Mesenchymal stem cell (in vitro differentiated cells and primary cell): ENCODE results near the gene SAFB.

ENCODE experiments used
- DNase-seq: peaks from one replicate; pipeline ENCODE4 v3.0.0-alpha.2; 2013
- H2AFZ ChIP-seq: one replicate; pipeline ENCODE4 v1.6.1; 2013; ENCODE audit warnings: low read depth, mild to moderate bottlenecking, control low read depth, inconsistent platforms, low read length, moderate library complexity
- H2AK5ac ChIP-seq: 2 replicates; pipeline ENCODE4 v1.6.1; 2013; ENCODE audit warnings: low read length, moderate library complexity, mild to moderate bottlenecking, inconsistent platforms; ENCODE audit not compliant: severe bottlenecking
- H2BK120ac ChIP-seq: one replicate; pipeline ENCODE4 v1.6.1; 2013; ENCODE audit warnings: low read depth, mild to moderate bottlenecking, inconsistent platforms, low read length, moderate library complexity
- H2BK12ac ChIP-seq, 2 experiments: one replicate each; pipeline ENCODE4 v1.6.1; 2013; ENCODE audit warnings: inconsistent platforms in 2 of 2, low read length in 2 of 2, mild to moderate bottlenecking in 2 of 2, moderate library complexity in 2 of 2, control low read depth in 1 of 2
- H2BK15ac ChIP-seq: one replicate; pipeline ENCODE4 v1.6.1; 2013; ENCODE audit warnings: mild to moderate bottlenecking, low read depth, inconsistent platforms; ENCODE audit not compliant: poor library complexity, severe bottlenecking
- H2BK5ac ChIP-seq: 2 replicates; pipeline ENCODE4 v1.6.1; 2013; ENCODE audit warnings: low read depth, mild to moderate bottlenecking, low read length, control low read depth, inconsistent platforms; ENCODE audit not compliant: poor library complexity, severe bottlenecking
- H3K14ac ChIP-seq, 2 experiments: one replicate each; pipeline ENCODE4 v1.6.1; 2013; ENCODE audit warnings: inconsistent platforms in 2 of 2, low read length in 2 of 2, control low read depth in 1 of 2, mild to moderate bottlenecking in 1 of 2, moderate library complexity in 1 of 2
- H3K18ac ChIP-seq, 2 experiments: one replicate each; pipeline ENCODE4 v1.6.1; 2013; ENCODE audit warnings: inconsistent platforms in 2 of 2, low read length in 2 of 2, control low read depth in 1 of 2, low read depth in 1 of 2, mild to moderate bottlenecking in 1 of 2
- H3K23ac ChIP-seq, 2 experiments: one replicate each; pipeline ENCODE4 v1.6.1; 2013; ENCODE audit warnings: inconsistent platforms in 2 of 2, low read length in 2 of 2, mild to moderate bottlenecking in 2 of 2, moderate library complexity in 2 of 2, control low read depth in 1 of 2
- H3K27ac ChIP-seq: 2 replicates; pipeline ENCODE4 v1.5.1; 2013; ENCODE audit warnings: mild to moderate bottlenecking, moderate library complexity, low read length, control low read depth, inconsistent platforms; ENCODE audit not compliant: poor library complexity, severe bottlenecking
- H3K27me3 ChIP-seq, 2 experiments: 2 replicates each; pipeline versions ENCODE4 v1.6.1 to v1.7.0; 2013; ENCODE audit warnings: low read length in 2 of 2, mild to moderate bottlenecking in 2 of 2, moderate library complexity in 2 of 2, control low read depth in 1 of 2, inconsistent platforms in 1 of 2; ENCODE audit not compliant: control insufficient read depth in 1 of 2, insufficient read depth in 1 of 2
- H3K36me3 ChIP-seq, 2 experiments: 2 replicates each; pipeline versions ENCODE4 v1.6.1 to v1.7.0; 2013; ENCODE audit warnings: low read length in 2 of 2, control low read depth in 1 of 2, inconsistent platforms in 1 of 2, low read depth in 1 of 2, mild to moderate bottlenecking in 1 of 2; ENCODE audit not compliant: insufficient read depth in 2 of 2, control insufficient read depth in 1 of 2
- H3K4ac ChIP-seq, 2 experiments: one replicate each; pipeline ENCODE4 v1.6.1; 2013; ENCODE audit warnings: inconsistent platforms in 2 of 2, low read length in 2 of 2, mild to moderate bottlenecking in 2 of 2, moderate library complexity in 2 of 2, control low read depth in 1 of 2, low read depth in 1 of 2
- H3K4me1 ChIP-seq: 2 replicates; pipeline ENCODE4 v1.6.1; 2013; ENCODE audit warnings: low read depth, low read length, control low read depth; ENCODE audit not compliant: control insufficient read depth, insufficient read depth
- H3K4me2 ChIP-seq: 2 replicates; pipeline ENCODE4 v1.6.1; 2013; ENCODE audit warnings: low read length, mild to moderate bottlenecking, inconsistent platforms; ENCODE audit not compliant: poor library complexity, severe bottlenecking
- H3K4me3 ChIP-seq, 2 experiments: 2 replicates each; pipeline versions ENCODE4 v1.5.1 to v1.7.0; 2013; ENCODE audit warnings: low read length in 2 of 2, mild to moderate bottlenecking in 2 of 2, control low read depth in 1 of 2, low read depth in 1 of 2; ENCODE audit not compliant: insufficient read depth in 1 of 2
- H3K79me1 ChIP-seq: replicated peaks from 2 replicates; pipeline ENCODE4 v1.6.1; 2013; ENCODE audit warnings: mild to moderate bottlenecking, control low read depth, low read length, inconsistent platforms; ENCODE audit not compliant: poor library complexity, severe bottlenecking
- H3K9ac ChIP-seq: 2 replicates; pipeline ENCODE4 v1.7.0; 2013; ENCODE audit warnings: mild to moderate bottlenecking, low read length, moderate library complexity
- H3K9me3 ChIP-seq: 2 replicates; pipeline ENCODE4 v1.7.0; 2013; ENCODE audit warnings: mild to moderate bottlenecking, low read length; ENCODE audit not compliant: control insufficient read depth
- H4K8ac ChIP-seq: one replicate; pipeline ENCODE4 v1.6.1; 2013; ENCODE audit warnings: inconsistent platforms, mild to moderate bottlenecking, low read length, moderate library complexity
- H4K91ac ChIP-seq: one replicate; pipeline ENCODE4 v1.6.1; 2013; ENCODE audit warnings: mild to moderate bottlenecking, low read length, inconsistent platforms
- WGBS: methylation state at CpG from one replicate; pipeline ENCODE4 v1.1.7; 2013; ENCODE audit warnings: mixed read lengths; 5-methylcytosine and 5-hydroxymethylcytosine counted together

SAFB gene

GRCh38 chr19:5707576-5708575, 85.0 kb downstream of the SAFB start:
- H3K4me3 ChIP-seq: no peak overlapping the region
- no peak overlapping the region for H2BK15ac ChIP-seq
- H3K4me1 ChIP-seq: no peaks in the 10 kb centered on the region
- 97% methylated on average over 33 of the region's 37 CpGs for whole genome bisulfite sequencing
- H2AFZ ChIP-seq: no peak overlapping the region
- no peak overlapping the region for H3K14ac ChIP-seq
- H3K18ac ChIP-seq: no peak overlapping the region
- no peak overlapping the region for H2BK5ac ChIP-seq
- no peak overlapping the region for H3K9ac ChIP-seq
- no peak overlapping the region for H4K8ac ChIP-seq
- no peaks in the 10 kb centered on the region for H3K27me3 ChIP-seq
- no peak overlapping the region for H2BK12ac ChIP-seq
- no peak overlapping the region for H2AK5ac ChIP-seq
- no peak overlapping the region for H3K4ac ChIP-seq
- DNase-seq: no peak
- no peak overlapping the region for H3K27ac ChIP-seq
- no peak overlapping the region for H4K91ac ChIP-seq
- H3K4me2 ChIP-seq: no peak overlapping the region
- no peaks in the 10 kb centered on the region for H3K9me3 ChIP-seq
- no peak overlapping the region for H2BK120ac ChIP-seq
- H3K23ac ChIP-seq: no peak overlapping the region
- H3K36me3 ChIP-seq: peaks cover 80 to 90% of the 10 kb centered on the region in 2 experiments
- H3K79me1 ChIP-seq: peaks cover 41% of the 10 kb centered on the region

DNA sequence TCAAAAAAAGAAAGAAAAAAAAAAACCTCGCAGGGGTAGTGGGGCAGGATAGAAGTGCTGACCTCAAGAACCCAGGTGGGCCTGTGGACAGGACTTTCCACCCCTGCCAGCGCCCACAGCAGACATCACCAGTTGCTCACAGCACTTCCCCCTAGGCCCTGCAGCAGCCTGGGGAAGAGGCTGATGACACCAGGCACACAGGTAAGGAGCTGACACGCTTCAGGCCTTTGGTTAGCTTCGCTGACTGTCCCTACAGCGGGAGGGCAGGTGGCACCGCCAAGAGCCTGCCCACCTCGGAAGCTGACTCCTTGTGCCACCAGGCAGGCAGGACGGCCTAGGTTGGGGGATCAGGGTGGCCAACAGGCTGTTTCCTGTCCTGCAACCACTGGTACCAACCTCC, 88.1 kb downstream of the SAFB start:
- Histone ChIP-seq H3K4ac (no peak overlapping the region), H3K4me2 (no peak overlapping the region), H4K91ac (no peak overlapping the region), H3K9ac (no peak overlapping the region), H3K23ac (no peak overlapping the region), H3K79me1 (peaks cover 40% of the 10 kb centered on the region), H2BK15ac (no peak overlapping the region), H3K27ac (no peak overlapping the region), H2AFZ (no peak overlapping the region), H3K18ac (no peak overlapping the region), H2AK5ac (no peak overlapping the region), H3K27me3 (no peaks in the 10 kb centered on the region), H2BK120ac (no peak overlapping the region), H3K4me3 (no peak overlapping the region), H4K8ac (no peak overlapping the region), H3K36me3 (peaks cover 63 to 73% of the 10 kb centered on the region in 2 experiments), H2BK5ac (no peak overlapping the region), H2BK12ac (no peak overlapping the region), H3K4me1 (no peaks in the 10 kb centered on the region), H3K14ac (no peak overlapping the region), H3K9me3 (no peaks in the 10 kb centered on the region)
- WGBS: 93% methylated on average over 8 of the region's 8 CpGs
- no peak for DNase-seq

DNA sequence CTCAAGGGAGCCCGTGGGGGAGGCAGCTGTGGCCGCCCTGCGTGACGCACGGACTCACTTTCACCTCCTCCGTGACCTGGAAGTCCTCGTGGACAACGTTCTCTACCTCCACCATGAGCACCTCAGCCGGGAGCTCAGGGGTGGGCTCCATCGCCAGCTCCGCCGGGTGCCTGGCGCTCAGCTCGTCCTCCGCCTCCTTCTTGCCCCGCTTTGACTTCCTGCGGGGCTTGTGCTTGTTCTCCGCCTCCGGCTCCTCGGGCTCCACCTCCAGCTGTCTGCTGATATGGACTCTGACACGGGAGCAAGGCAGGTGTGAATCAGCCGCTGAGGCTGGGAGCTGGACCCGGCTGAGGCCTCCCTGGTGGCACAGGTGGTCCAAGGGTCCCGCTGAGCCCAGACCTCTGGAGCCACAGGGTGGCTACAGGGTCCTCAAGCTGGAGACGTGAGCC, 88.9 kb downstream of the SAFB start:
- peaks cover 40% of the 10 kb centered on the region for H3K79me1 ChIP-seq
- H2BK12ac ChIP-seq: no peak overlapping the region
- no peaks in the 10 kb centered on the region for H3K4me1 ChIP-seq
- H3K4ac ChIP-seq: no peak overlapping the region
- no peak overlapping the region for H4K8ac ChIP-seq
- H3K36me3 ChIP-seq: peaks cover 57 to 66% of the 10 kb centered on the region in 2 experiments
- H2AK5ac ChIP-seq: no peak overlapping the region
- no peak overlapping the region for H3K4me2 ChIP-seq
- H3K27me3 ChIP-seq: no peaks in the 10 kb centered on the region
- H2BK120ac ChIP-seq: no peak overlapping the region
- H3K9me3 ChIP-seq: no peaks in the 10 kb centered on the region
- no peak overlapping the region for H2AFZ ChIP-seq
- H3K23ac ChIP-seq: no peak overlapping the region
- no peak overlapping the region for H3K4me3 ChIP-seq
- WGBS: 92% methylated on average over 25 of the region's 25 CpGs
- no peak overlapping the region for H3K18ac ChIP-seq
- no peak overlapping the region for H2BK15ac ChIP-seq
- H2BK5ac ChIP-seq: no peak overlapping the region
- H3K27ac ChIP-seq: no peak overlapping the region
- no peak overlapping the region for H3K9ac ChIP-seq
- DNase-seq: no peak
- no peak overlapping the region for H3K14ac ChIP-seq
- H4K91ac ChIP-seq: no peak overlapping the region

- no peak overlapping the region for H4K8ac ChIP-seq
Measured at GRCh38 chr19:5713228-5713627, 90.3 kb downstream of the SAFB start.

More at GRCh38 chr19:5713228-5713627, 90.3 kb downstream of the SAFB start:
- Histone ChIP-seq H2BK12ac (no peak overlapping the region), H2AK5ac (no peak overlapping the region), H3K79me1 (peaks cover 32% of the 10 kb centered on the region), H2BK15ac (no peak overlapping the region), H3K4ac (no peak overlapping the region), H3K18ac (no peak overlapping the region), H3K4me2 (no peak overlapping the region), H3K23ac (no peak overlapping the region), H3K9me3 (no peaks in the 10 kb centered on the region), H4K91ac (no peak overlapping the region), H3K36me3 (peaks cover 53 to 57% of the 10 kb centered on the region in 2 experiments), H3K4me1 (peaks cover 9% of the 10 kb centered on the region), H2AFZ (no peak overlapping the region), H2BK120ac (no peak overlapping the region), H3K14ac (no peak overlapping the region), H3K27me3 (no peaks in the 10 kb centered on the region), H3K4me3 (no peak overlapping the region), H3K9ac (no peak overlapping the region), H2BK5ac (no peak overlapping the region), H3K27ac (no peak overlapping the region)
- no peak for DNase-seq
- WGBS: 95% methylated on average over 9 of the region's 9 CpGs
